HG03103 (cell line): Measurements from ENCODE around the gene PTF1A.
"Not testable (repeated sequence)": the region's sequence is repeated elsewhere in the genome, so short reads cannot be mapped to it uniquely, and the experiment has no call there.

Source experiments
- ATAC-seq: cut with Tn5 transposase; IDR thresholded peaks from one replicate; pipeline ENCODE4 v1.9.1; 2021; ENCODE audit warnings: low read depth; ENCODE audit not compliant: unreplicated experiment

PTF1A gene

GRCh38 chr10:23203369-23204325, 11.5 kb downstream of the PTF1A start:
- ATAC-seq: no peak

- no peak for ATAC-seq
These were observed 12.7 kb downstream of the PTF1A start for GRCh38 chr10:23204773-23205172.

GRCh38 chr10:23205972-23206642, 14.0 kb downstream of the PTF1A start:
- ATAC-seq: no peak

- no peak for ATAC-seq
These were observed 25.4 kb downstream of the PTF1A start for GRCh38 chr10:23217471-23217870.

- no peak for ATAC-seq
These were observed 38.5 kb downstream of the PTF1A start for GRCh38 chr10:23230582-23230981.

GRCh38 chr10:23238015-23238414, 45.9 kb downstream of the PTF1A start:
- no peak for ATAC-seq

- not testable (repeated sequence) for ATAC-seq
These were observed 49.7 kb downstream of the PTF1A start for GRCh38 chr10:23241779-23242178.
